ES-I3 (cell line): ENCODE data around the gene AQP3.
"Not testable (repeated sequence)": the region's sequence is repeated elsewhere in the genome, so short reads cannot be mapped to it uniquely, and the experiment has no call there.

Experiments used
- H3K36me3 ChIP-seq: 2 replicates; pipeline ENCODE4 v1.6.1; 2013; ENCODE audit warnings: mild to moderate bottlenecking, low read length, control low read depth, moderate library complexity; ENCODE audit not compliant: insufficient read depth
- H3K4me1 ChIP-seq: 2 replicates; pipeline ENCODE4 v1.6.1; 2013; ENCODE audit warnings: mild to moderate bottlenecking, control low read depth, low read length; ENCODE audit not compliant: insufficient read depth
- H3K9ac ChIP-seq: 2 replicates; pipeline ENCODE4 v1.6.1; 2013; ENCODE audit warnings: low read depth, mild to moderate bottlenecking, low read length, moderate library complexity
- H3K9me3 ChIP-seq: 2 replicates; pipeline ENCODE4 v1.6.1; 2013; ENCODE audit warnings: mild to moderate bottlenecking, low read length, moderate library complexity; ENCODE audit not compliant: control insufficient read depth, insufficient read depth

AQP3 gene

GRCh38 chr9:33446946-33447798 is at the start of gene AQP3:
TSS of gene AQP3 (minus strand) at chr9:33447593. CDS start at chr9:33447530, 63 bp downstream.
- H3K4me1 ChIP-seq = peaks cover 11% of the 10 kb centered on the region
- no peaks in the 10 kb centered on the region for H3K9me3 ChIP-seq
- H3K36me3 ChIP-seq = no peaks in the 10 kb centered on the region
- H3K9ac ChIP-seq = peak within 1 kb of the TSS; percentile 41; the same call in 1 of the 2 replicates

GRCh38 chr9:33493819-33494218 is 46.4 kb upstream of the AQP3 start:
- H3K9me3 ChIP-seq, H3K36me3 ChIP-seq, H3K4me1 ChIP-seq, H3K9ac ChIP-seq: not testable (repeated sequence)

GRCh38 chr9:33489066-33489465 is 41.7 kb upstream of the AQP3 start:
- no peaks in the 10 kb centered on the region for H3K36me3 ChIP-seq
- no peaks in the 10 kb centered on the region for H3K4me1 ChIP-seq
- H3K9me3 ChIP-seq = no peaks in the 10 kb centered on the region
- no peak overlapping the region for H3K9ac ChIP-seq

GRCh38 chr9:33485312-33485711 is 37.9 kb upstream of the AQP3 start:
- H3K9ac ChIP-seq, H3K4me1 ChIP-seq, H3K36me3 ChIP-seq, H3K9me3 ChIP-seq: not testable (repeated sequence)

- H3K4me1 ChIP-seq = no peaks in the 10 kb centered on the region
- H3K36me3 ChIP-seq = no peaks in the 10 kb centered on the region
- no peaks in the 10 kb centered on the region for H3K9me3 ChIP-seq
- H3K9ac ChIP-seq = no peak overlapping the region
Observed at GRCh38 chr9:33480976-33481375, 33.6 kb upstream of the AQP3 start.

- no peaks in the 10 kb centered on the region for H3K36me3 ChIP-seq
- H3K9ac ChIP-seq = no peak overlapping the region
- H3K9me3 ChIP-seq = no peaks in the 10 kb centered on the region
- H3K4me1 ChIP-seq = no peaks in the 10 kb centered on the region
Observed at GRCh38 chr9:33480106-33480505, 32.7 kb upstream of the AQP3 start.

- Histone ChIP-seq H3K9ac (no peak overlapping the region), H3K4me1 (peaks cover 6% of the 10 kb centered on the region), H3K36me3 (peaks cover 3% of the 10 kb centered on the region; the same call in 1 of the 2 replicates), H3K9me3 (no peaks in the 10 kb centered on the region)
Observed at GRCh38 chr9:33476503-33476902, 29.1 kb upstream of the AQP3 start.

GRCh38 chr9:33475357-33475756 is 28.0 kb upstream of the AQP3 start:
- Histone ChIP-seq H3K4me1 (peaks cover 7% of the 10 kb centered on the region), H3K36me3 (peaks cover 7% of the 10 kb centered on the region; the same call in 1 of the 2 replicates)

GRCh38 chr9:33473643-33474352 is 26.4 kb upstream of the AQP3 start, which contains the start of gene NOL6:
TSS of gene NOL6 (minus strand) at chr9:33473924. CDS start at chr9:33473842, 82 bp downstream.
- Histone ChIP-seq H3K36me3 (peaks cover 15% of the 10 kb centered on the region; the same call in 1 of the 2 replicates), H3K9me3 (no peaks in the 10 kb centered on the region), H3K9ac (peak within 1 kb of the TSS; percentile 77), H3K4me1 (peaks cover 7% of the 10 kb centered on the region)

More at GRCh38 chr9:33475357-33475756, 28.0 kb upstream of the AQP3 start:
- H3K9me3 ChIP-seq = no peaks in the 10 kb centered on the region
- H3K9ac ChIP-seq = no peak overlapping the region

- Histone ChIP-seq H3K4me1 (peaks cover 7% of the 10 kb centered on the region), H3K36me3 (peaks cover 22% of the 10 kb centered on the region), H3K9me3 (no peaks in the 10 kb centered on the region), H3K9ac (peak overlapping the region; percentile 77)
Observed at GRCh38 chr9:33472881-33473615, 25.7 kb upstream of the AQP3 start.

GRCh38 chr9:33472171-33472880 is 24.9 kb upstream of the AQP3 start:
- Histone ChIP-seq H3K9ac (no peak overlapping the region), H3K9me3 (no peaks in the 10 kb centered on the region), H3K36me3 (peaks cover 22% of the 10 kb centered on the region), H3K4me1 (peaks cover 7% of the 10 kb centered on the region)

GRCh38 chr9:33471361-33471760 is 24.0 kb upstream of the AQP3 start:
- Histone ChIP-seq H3K9me3 (no peaks in the 10 kb centered on the region), H3K9ac (no peak overlapping the region), H3K36me3 (peaks cover 23% of the 10 kb centered on the region), H3K4me1 (peaks cover 7% of the 10 kb centered on the region)

GRCh38 chr9:33469891-33470290 is 22.5 kb upstream of the AQP3 start:
- Histone ChIP-seq H3K36me3 (peaks cover 26% of the 10 kb centered on the region), H3K4me1 (peaks cover 7% of the 10 kb centered on the region), H3K9ac (no peak overlapping the region), H3K9me3 (no peaks in the 10 kb centered on the region)
